Middle frontal gyrus (tissue), 1 donor: ENCODE data around the gene KCND2.
A peak's percentile ranks its signal among the peaks of the same experiment; 100 is the strongest.
"Not testable (repeated sequence)": the region's sequence is repeated elsewhere in the genome, so short reads cannot be mapped to it uniquely, and the experiment has no call there.

Experiments used
- DNase-seq: peaks from one replicate; pipeline ENCODE4 v3.0.0-alpha.2; 2015; ENCODE audit warnings: low spot score; ENCODE audit errors: extremely low spot score

Gene KCND2

GRCh38 chr7:120486164-120486563 lies 213.2 kb downstream of the KCND2 start:
- no peak for DNase-seq

GRCh38 chr7:120502132-120502531 lies 229.2 kb downstream of the KCND2 start:
- DNase-seq: no peak

GRCh38 chr7:120502825-120503224 lies 229.8 kb downstream of the KCND2 start:
- DNase-seq: no peak

GRCh38 chr7:120504386-120504785 lies 231.4 kb downstream of the KCND2 start:
- DNase-seq: no peak

GRCh38 chr7:120505770-120506169 lies 232.8 kb downstream of the KCND2 start:
- DNase-seq: no peak

- DNase-seq: no peak
These were observed 239.7 kb downstream of the KCND2 start for GRCh38 chr7:120512701-120513100.

- DNase-seq: no peak
These were observed 246.2 kb downstream of the KCND2 start for GRCh38 chr7:120519224-120519623.

GRCh38 chr7:120521761-120522737 lies 249.1 kb downstream of the KCND2 start:
- no peak for DNase-seq

- no peak for DNase-seq
These were observed 251.0 kb downstream of the KCND2 start for GRCh38 chr7:120523985-120524384.

- no peak for DNase-seq
These were observed 254.0 kb downstream of the KCND2 start for GRCh38 chr7:120526902-120527509.

GRCh38 chr7:120529736-120530135 lies 256.8 kb downstream of the KCND2 start:
- DNase-seq: no peak

GRCh38 chr7:120538335-120538734 lies 265.4 kb downstream of the KCND2 start:
- DNase-seq: no peak

GRCh38 chr7:120539321-120539720 lies 266.3 kb downstream of the KCND2 start:
- no peak for DNase-seq

GRCh38 chr7:120547605-120548004 lies 274.6 kb downstream of the KCND2 start:
- DNase-seq: no peak

GRCh38 chr7:120550494-120551048 lies 277.6 kb downstream of the KCND2 start:
- no peak for DNase-seq

- peak; percentile 18 for DNase-seq
These were observed 280.5 kb downstream of the KCND2 start for GRCh38 chr7:120553491-120553890.

GRCh38 chr7:120554960-120555571 lies 282.1 kb downstream of the KCND2 start:
- no peak for DNase-seq

GRCh38 chr7:120564145-120564544 lies 291.2 kb downstream of the KCND2 start:
- no peak for DNase-seq

- no peak for DNase-seq
These were observed 294.2 kb downstream of the KCND2 start for GRCh38 chr7:120567204-120567603.

- DNase-seq: not testable (repeated sequence)
These were observed 305.7 kb downstream of the KCND2 start for GRCh38 chr7:120578657-120579056.

GRCh38 chr7:120582916-120583315 lies 309.9 kb downstream of the KCND2 start:
- no peak for DNase-seq
